PFSK-1 (cell line): ENCODE data around the gene KIRREL2.

Source experiments
- FOXP2 ChIP-seq: optimal IDR thresholded peaks from 2 replicates; pipeline ENCODE3; 2011; ENCODE audit warnings: borderline replicate concordance, control low read depth, inconsistent platforms; ENCODE audit not compliant: insufficient read depth; ENCODE audit errors: extremely low read length, extremely low read depth
- POLR2AphosphoS5 ChIP-seq: IDR thresholded peaks from 2 replicates; pipeline ENCODE4 v1.6.1; 2012; ENCODE audit warnings: low read depth, mild to moderate bottlenecking, control low read depth, low read length, moderate library complexity
- SIN3A ChIP-seq: IDR thresholded peaks from 2 replicates; pipeline ENCODE4 v1.6.1; 2012; ENCODE audit warnings: mild to moderate bottlenecking, low read length, moderate library complexity, borderline replicate concordance; ENCODE audit not compliant: insufficient read depth
- TAF1 ChIP-seq: IDR thresholded peaks from 2 replicates; pipeline ENCODE4 v1.6.1; 2012; ENCODE audit warnings: low read length, control low read depth, borderline replicate concordance; ENCODE audit not compliant: insufficient read depth
- TF ChIP-seq, protein P1 (sequence below), 2 experiments: IDR thresholded peaks; 2 replicates each; pipeline versions ENCODE4 v1.6.1 to v1.8.0; 2011 to 2012; ENCODE audit warnings: low read depth in 2 of 2, low read length in 2 of 2, control low read depth in 1 of 2, inconsistent platforms in 1 of 2, mild to moderate bottlenecking in 1 of 2, moderate library complexity in 1 of 2; ENCODE audit not compliant: insufficient read depth in 1 of 2

The KIRREL2 gene

DNA sequence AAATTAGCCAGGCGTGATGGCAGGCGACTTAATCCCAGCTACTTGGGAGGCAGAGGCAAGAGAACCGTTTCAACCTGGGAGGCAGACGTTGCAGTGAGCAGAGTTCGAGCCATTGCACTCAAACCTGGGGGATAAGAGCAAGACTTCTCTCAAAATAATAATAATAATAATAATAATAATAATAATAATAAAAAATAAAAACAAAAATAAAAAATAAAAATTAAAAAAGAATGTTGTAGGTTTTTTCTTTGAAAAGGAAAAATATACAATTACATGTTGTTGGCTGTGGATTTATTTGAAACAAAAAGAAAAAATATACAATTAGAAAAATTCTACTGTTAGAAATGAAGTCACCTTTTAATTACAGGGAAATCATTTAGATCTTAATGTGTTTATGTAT is 32.6 kb upstream of the KIRREL2 start:
- TF ChIP-seq TAF1 (no peak), SIN3A (no peak), POLR2AphosphoS5 (no peak), FOXP2 (no peak)
- TF ChIP-seq, protein P1, sequence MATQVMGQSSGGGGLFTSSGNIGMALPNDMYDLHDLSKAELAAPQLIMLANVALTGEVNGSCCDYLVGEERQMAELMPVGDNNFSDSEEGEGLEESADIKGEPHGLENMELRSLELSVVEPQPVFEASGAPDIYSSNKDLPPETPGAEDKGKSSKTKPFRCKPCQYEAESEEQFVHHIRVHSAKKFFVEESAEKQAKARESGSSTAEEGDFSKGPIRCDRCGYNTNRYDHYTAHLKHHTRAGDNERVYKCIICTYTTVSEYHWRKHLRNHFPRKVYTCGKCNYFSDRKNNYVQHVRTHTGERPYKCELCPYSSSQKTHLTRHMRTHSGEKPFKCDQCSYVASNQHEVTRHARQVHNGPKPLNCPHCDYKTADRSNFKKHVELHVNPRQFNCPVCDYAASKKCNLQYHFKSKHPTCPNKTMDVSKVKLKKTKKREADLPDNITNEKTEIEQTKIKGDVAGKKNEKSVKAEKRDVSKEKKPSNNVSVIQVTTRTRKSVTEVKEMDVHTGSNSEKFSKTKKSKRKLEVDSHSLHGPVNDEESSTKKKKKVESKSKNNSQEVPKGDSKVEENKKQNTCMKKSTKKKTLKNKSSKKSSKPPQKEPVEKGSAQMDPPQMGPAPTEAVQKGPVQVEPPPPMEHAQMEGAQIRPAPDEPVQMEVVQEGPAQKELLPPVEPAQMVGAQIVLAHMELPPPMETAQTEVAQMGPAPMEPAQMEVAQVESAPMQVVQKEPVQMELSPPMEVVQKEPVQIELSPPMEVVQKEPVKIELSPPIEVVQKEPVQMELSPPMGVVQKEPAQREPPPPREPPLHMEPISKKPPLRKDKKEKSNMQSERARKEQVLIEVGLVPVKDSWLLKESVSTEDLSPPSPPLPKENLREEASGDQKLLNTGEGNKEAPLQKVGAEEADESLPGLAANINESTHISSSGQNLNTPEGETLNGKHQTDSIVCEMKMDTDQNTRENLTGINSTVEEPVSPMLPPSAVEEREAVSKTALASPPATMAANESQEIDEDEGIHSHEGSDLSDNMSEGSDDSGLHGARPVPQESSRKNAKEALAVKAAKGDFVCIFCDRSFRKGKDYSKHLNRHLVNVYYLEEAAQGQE (IDR thresholded peaks at IDR 0.05; ENCODE audit: insufficient read depth in 1 of 2, low read depth in 2 of 2, low read length in 2 of 2), result no peak

DNA sequence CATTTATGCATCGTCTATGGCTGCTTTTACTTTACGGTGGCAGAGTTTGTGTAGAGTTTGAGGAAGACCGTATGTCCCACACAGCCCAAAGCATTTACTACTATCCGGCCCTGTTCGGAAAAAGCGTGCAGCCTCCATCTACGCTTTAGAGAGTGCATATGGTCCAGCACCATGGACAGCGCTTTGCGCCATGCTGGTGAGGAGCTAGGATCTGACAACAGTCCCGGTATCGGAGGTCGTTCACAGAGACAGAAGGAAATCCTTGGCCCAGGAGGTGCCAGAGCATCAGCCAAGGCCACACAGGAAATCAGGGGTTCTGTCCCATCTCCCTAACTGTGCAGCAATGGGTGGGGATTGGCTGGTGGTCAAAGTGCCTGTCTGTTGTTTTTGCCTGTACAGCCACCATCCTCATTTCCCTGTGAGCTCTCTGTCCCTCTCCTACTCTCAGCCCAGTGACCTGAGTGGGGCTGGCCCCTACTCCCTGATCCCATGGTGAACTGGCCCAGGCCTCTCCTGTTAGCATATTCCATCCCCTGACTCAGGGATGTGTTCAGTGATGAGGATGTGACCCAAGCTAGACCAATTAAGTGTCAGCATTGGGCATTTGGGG is 27.9 kb upstream of the KIRREL2 start:
- TF ChIP-seq TAF1 (no peak), POLR2AphosphoS5 (no peak), SIN3A (peak; percentile 92; the same call in 1 of the 2 replicates)
- TF ChIP-seq, protein P1 (IDR thresholded peaks at IDR 0.05; ENCODE audit: insufficient read depth in 1 of 2, low read depth in 2 of 2, low read length in 2 of 2), result peak; percentile 99 to 100

DNA sequence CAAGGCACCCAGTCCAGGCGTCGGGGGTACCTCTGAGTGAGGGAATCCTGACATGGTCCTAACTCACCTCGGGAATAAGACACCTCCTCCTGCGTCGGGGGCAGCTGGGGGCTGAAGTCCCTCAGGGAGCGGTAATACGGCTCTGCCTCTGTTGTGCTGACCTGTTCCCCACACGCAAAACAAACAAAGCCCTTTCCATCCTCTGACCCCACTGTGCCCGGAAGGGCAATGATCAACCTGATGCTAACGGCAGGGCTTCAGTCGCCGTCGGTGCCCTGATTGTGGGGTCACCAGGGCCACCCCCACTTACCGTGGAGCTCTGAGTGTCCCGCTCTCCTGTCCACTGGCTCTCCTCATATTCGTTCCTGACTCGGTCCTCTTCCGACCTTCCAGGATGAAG is 25.7 kb upstream of the KIRREL2 start:
- TF ChIP-seq, protein P1 (IDR thresholded peaks at IDR 0.05; ENCODE audit: insufficient read depth in 1 of 2, low read depth in 2 of 2, low read length in 2 of 2), result no peak
- no peak for TF ChIP-seq FOXP2
- TF ChIP-seq POLR2AphosphoS5, result no peak
- no peak for TF ChIP-seq SIN3A
- no peak for TF ChIP-seq TAF1

DNA sequence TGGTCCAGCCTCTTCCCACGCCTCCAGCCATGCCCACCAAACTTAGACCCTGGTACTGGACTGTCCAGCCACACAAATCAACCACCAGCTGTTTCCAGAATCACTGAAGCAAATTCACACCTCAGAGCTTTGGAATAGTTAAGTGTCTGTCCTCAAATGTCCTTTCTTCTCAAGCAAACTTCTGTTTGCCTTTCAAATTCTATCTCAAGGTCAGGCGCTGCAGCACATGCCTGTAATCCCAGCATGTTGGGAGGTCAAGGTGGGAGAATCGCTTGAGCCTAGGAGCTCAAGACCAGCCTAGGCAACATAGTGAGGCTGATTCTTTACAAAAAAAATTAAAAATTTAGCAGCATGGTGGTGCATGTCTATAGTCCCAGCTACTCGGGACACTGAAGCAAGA is 24.7 kb upstream of the KIRREL2 start:
- no peak for TF ChIP-seq POLR2AphosphoS5
- no peak for TF ChIP-seq FOXP2
- TF ChIP-seq, protein P1 (IDR thresholded peaks at IDR 0.05; ENCODE audit: insufficient read depth in 1 of 2, low read depth in 2 of 2, low read length in 2 of 2), result no peak
- TF ChIP-seq SIN3A, result no peak
- TF ChIP-seq TAF1, result no peak

DNA sequence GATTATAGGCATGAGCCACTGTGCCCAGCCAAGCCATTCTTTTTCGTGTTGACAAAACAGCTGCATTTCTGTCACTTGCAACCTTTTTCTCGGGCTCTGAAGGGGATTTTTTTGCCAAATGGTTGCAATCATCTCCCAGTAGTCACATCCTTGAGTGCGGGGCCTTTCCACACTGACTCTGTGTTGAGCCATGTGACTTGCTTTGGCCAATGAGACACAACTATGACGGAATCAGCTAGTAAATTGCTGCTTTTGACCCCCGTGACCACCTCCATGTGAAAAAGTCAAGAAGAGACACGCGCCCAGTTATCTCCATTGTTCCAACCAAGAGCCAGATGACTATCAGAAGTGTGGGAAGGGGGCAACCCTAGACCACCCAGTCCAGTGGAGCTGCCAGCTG is 22.7 kb upstream of the KIRREL2 start:
- TF ChIP-seq SIN3A (no peak), POLR2AphosphoS5 (no peak)
